Ascending aorta (tissue), 2 donors: ENCODE data around the gene PPP2R2D. TPM values are rescaled to one million over a fixed set of nuclear protein-coding genes. Genes with fewer than 3 reads are reported as not detected.

Experiments
- DNase-seq, 2 donors: peaks; one replicate each; pipeline ENCODE4 v3.0.0-alpha.2; 2019; ENCODE audit warnings: low spot score in 2 of 2
- H3K27ac ChIP-seq, 2 donors: fragments of 200-600 bp; sonication (generic); one replicate each; pipeline ENCODE4 v1.5.1; 2016 to 2017; ENCODE audit warnings: mild to moderate bottlenecking in 1 of 2
- H3K27me3 ChIP-seq: fragments of 200-600 bp; sonication (generic); one replicate; pipeline ENCODE4 v1.5.1; 2017
- H3K36me3 ChIP-seq, 2 donors: fragments of 200-600 bp; sonication (generic); one replicate each; pipeline ENCODE4 v1.5.1; 2016
- H3K4me1 ChIP-seq, 2 donors: fragments of 200-600 bp; sonication (generic); one replicate each; pipeline ENCODE4 v1.5.1; 2016 to 2017; ENCODE audit warnings: mild to moderate bottlenecking in 1 of 2
- H3K4me3 ChIP-seq, 2 donors: fragments of 200-600 bp; sonication (generic); one replicate each; pipeline ENCODE4 v1.5.1; 2016 to 2017; ENCODE audit warnings: mild to moderate bottlenecking in 1 of 2
- H3K9me3 ChIP-seq, 2 donors: fragments of 200-600 bp; sonication (generic); one replicate each; pipeline ENCODE4 v1.5.1; 2016
- CTCF ChIP-seq, 3 experiments: fragments of 200-600 bp in 2 of 3; fragments of 450-650 bp in 1 of 3; sonication (generic) in 2 of 3; IDR thresholded peaks; one replicate each; pipeline ENCODE4 v1.5.1; 2016 to 2019; ENCODE audit warnings: antibody characterized with exemption in 3 of 3, mild to moderate bottlenecking in 1 of 3, moderate library complexity in 1 of 3
- intact Hi-C: fragments of 100-400 bp; cut with DNase I; formaldehyde crosslinking; loops from one replicate; pipeline ENCODE4 v1.15.1; 2023
- total RNA-seq: library from RNA; depleted of rRNA; stranded (reverse); fragments of >200 nt; gene quantifications from one replicate; pipeline ENCODE4 v1.1.0, GENCODE V29; 2016

The PPP2R2D gene
- total RNA-seq, 1 donor from 2014 or later, result 11.8 TPM

DNA sequence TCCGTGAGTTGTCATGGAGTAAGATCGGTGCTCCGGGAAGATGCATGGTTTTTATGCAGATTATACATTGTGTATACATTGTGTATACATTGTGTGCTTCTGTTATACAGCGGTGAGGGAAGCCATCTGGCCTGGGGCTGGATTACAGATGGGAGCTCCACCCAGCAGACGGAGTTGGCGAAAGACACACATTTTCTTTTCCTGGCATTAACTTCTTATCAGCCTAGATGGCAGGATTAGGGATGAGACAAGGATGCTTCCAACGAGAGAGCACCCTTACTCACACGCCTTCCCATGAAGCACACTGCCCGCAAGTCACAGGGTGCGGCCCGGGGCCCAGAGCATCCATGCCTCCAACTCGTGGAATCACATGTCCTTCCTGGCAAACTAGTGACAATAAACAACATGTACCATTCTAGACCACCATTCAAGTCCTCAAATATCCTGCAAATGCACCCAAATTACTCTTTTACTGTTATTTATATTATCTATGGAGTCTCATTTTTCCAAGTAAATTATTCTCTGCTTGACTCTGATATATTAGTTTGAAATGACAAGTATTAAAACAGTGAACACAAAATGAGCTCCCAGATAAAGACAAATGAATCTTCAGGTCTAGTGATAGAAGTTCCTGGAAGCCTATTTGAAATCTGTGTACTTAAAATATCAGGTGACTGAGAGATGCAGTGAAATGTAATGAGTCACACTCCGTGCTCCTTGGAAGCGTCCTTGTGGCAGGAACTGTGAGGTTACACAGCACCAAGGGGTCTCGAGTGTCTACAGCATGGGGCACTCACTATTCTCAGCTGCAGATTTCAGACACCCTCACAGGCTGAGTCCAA, 29.8 kb upstream of the PPP2R2D start:
- Histone ChIP-seq H3K9me3 (no peaks in the 10 kb centered on the region), H3K36me3 (no peaks in the 10 kb centered on the region), H3K4me3 (no peak overlapping the region), H3K4me1 (no peaks in the 10 kb centered on the region), H3K27ac (no peak overlapping the region), H3K27me3 (no peaks in the 10 kb centered on the region)
- intact Hi-C loops, result no loop called here
- DNase-seq, result no peak
- TF ChIP-seq CTCF (IDR thresholded peaks at IDR 0.05), result no peak

GRCh38 chr10:131871673-131872005, 29.2 kb upstream of the PPP2R2D start:
- intact Hi-C loops, result no loop called here
- Histone ChIP-seq H3K4me1 (no peaks in the 10 kb centered on the region), H3K9me3 (no peaks in the 10 kb centered on the region), H3K4me3 (no peak overlapping the region), H3K27me3 (no peaks in the 10 kb centered on the region), H3K36me3 (no peaks in the 10 kb centered on the region), H3K27ac (no peak overlapping the region)
- TF ChIP-seq CTCF (IDR thresholded peaks at IDR 0.05), result no peak
- no peak for DNase-seq

DNA sequence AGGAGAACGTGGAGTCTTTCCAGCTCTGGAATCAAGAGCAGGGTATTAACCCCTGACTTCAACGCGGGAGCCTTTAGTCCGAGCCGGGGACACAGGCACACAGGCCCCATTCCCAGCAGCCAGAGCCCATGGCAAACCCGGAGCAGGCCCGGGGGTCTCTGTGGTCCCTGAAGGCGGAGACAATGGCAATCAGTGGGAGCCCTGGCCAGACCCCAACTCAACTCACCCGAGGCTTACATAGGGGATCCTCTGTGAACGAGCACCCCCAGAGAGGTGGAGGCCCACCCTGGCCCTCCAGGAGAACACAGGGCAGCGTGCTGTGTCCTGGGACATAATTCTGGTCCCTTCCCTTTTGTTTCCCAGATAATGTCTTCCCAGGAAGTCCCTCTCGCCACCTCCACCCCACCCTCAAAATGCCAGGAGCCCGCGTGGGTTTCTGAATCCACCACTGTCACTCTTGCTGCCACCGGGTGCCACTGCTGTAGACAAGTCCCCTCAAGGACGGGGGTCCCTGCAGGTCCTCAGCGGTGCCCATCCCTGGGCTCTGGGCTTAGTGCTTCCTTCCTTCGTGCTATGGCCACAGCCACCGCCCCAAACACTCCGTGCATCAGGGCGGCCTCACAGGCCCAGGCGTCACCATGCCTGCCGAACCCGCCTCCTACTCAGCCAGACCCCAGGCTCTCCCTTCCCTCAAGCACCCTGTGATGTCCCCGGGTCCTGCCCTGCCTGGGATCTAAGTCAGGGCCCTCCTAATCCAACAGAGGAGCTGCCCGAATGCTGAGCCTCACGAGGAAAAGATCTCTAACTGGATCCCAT, 28.6 kb upstream of the PPP2R2D start:
- intact Hi-C loops, result no loop called here
- no peaks in the 10 kb centered on the region for H3K27me3 ChIP-seq
- DNase-seq, result no peak

DNA sequence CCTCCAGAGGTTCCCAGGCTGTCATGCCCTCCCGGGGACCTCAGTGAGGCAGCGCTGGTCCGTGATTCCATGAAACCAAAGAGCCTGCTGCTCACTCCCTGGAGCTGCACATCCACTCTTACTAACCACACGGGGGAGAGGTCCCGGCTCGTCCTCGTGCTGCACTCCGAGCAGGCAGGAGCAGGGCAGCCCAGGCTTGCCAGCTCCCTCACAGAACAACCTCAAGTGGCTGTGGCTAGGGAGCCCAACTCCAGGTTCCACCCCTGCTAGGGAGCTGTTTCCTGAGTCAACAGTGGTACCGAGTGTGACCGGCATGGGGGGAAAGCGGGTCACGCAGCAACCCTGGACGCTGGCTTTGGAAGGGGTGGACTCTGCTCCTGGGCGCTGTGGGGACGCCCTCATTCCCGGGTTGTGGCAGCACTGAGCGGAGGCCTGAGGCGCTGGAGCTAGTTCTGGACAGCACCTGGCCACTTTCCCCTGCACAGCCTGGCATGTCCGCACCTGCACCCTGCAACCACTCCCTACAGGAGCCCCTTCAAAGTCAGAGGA, 27.9 kb upstream of the PPP2R2D start:
- TF ChIP-seq CTCF (IDR thresholded peaks at IDR 0.05), result no peak
- H3K9me3 ChIP-seq, result no peaks in the 10 kb centered on the region
- no peaks in the 10 kb centered on the region for H3K36me3 ChIP-seq
- intact Hi-C loops, result no loop called here
- H3K27me3 ChIP-seq, result no peaks in the 10 kb centered on the region
- no peak overlapping the region for H3K4me3 ChIP-seq
- H3K4me1 ChIP-seq, result no peaks in the 10 kb centered on the region
- H3K27ac ChIP-seq, result no peak overlapping the region
- DNase-seq, result no peak

More for the DNA sequence above, 28.6 kb upstream of the PPP2R2D start:
- Histone ChIP-seq H3K4me3 (no peak overlapping the region), H3K9me3 (no peaks in the 10 kb centered on the region), H3K36me3 (no peaks in the 10 kb centered on the region), H3K4me1 (no peaks in the 10 kb centered on the region), H3K27ac (no peak overlapping the region)
- TF ChIP-seq CTCF (IDR thresholded peaks at IDR 0.05), result no peak

DNA sequence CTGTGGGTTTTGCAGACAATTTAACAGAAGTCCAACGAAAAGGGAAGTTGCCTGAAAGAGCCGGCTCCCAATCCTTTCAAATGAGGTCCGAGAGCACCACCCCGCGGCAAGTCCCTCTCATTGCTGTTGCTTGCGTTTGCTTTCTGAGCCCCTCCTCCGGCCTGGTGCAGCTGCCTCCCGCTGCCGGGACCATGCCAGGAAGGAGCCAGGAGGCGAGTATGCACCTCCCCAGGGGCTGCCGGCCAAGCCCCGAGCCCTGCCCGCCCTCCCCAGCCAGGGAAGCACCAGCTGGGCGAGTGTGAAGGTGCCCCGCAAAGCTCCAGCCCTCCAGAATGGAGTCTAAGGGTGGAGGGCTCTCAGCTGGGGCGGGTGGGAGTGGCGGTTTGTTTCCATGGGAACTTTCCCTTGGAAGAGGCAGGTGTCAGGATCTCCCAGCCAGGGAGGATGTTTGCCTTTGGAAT, 25.8 kb upstream of the PPP2R2D start:
- DNase-seq, result no peak
- H3K27ac ChIP-seq, result no peak overlapping the region
- H3K27me3 ChIP-seq, result no peaks in the 10 kb centered on the region
- intact Hi-C loops, result no loop called here
- TF ChIP-seq CTCF (IDR thresholded peaks at IDR 0.05), result peak in 1 of 3 experiments; percentile 49
- no peak overlapping the region for H3K4me3 ChIP-seq
- H3K9me3 ChIP-seq, result no peaks in the 10 kb centered on the region
- no peaks in the 10 kb centered on the region for H3K4me1 ChIP-seq
- H3K36me3 ChIP-seq, result no peaks in the 10 kb centered on the region
